ENCODE results near the gene KIF26B. TPM values are rescaled to one million over a fixed set of nuclear protein-coding genes. Genes with fewer than 3 reads are reported as not detected.

Gene KIF26B
- total RNA-seq, 1 donor from 2014 or later: 5.1 TPM

- Mint-ChIP-seq H3K4me3 (ENCODE audit: low read depth) (no peak overlapping the region), H3K27ac (no peak overlapping the region), H3K36me3 (ENCODE audit: insufficient read depth) (no peaks in the 10 kb centered on the region), H3K9me3 (ENCODE audit: low read depth) (no peaks in the 10 kb centered on the region), H3K4me1 (ENCODE audit: low read depth) (peaks cover 8% of the 10 kb centered on the region), H3K27me3 (peaks cover 22% of the 10 kb centered on the region)
- DNase-seq (ENCODE audit: low spot score, unreplicated experiment): no peak
- TF ChIP-seq CTCF (IDR thresholded peaks at IDR 0.05; ENCODE audit: unreplicated experiment): no peak
These were observed 6.1 kb downstream of the KIF26B start for GRCh38 chr1:245160741-245161400.

GRCh38 chr1:245161866-245162265 is 7.1 kb downstream of the KIF26B start:
- no peak for DNase-seq (ENCODE audit: low spot score, unreplicated experiment)
- TF ChIP-seq CTCF (IDR thresholded peaks at IDR 0.05; ENCODE audit: unreplicated experiment): no peak
- Mint-ChIP-seq H3K4me3 (ENCODE audit: low read depth) (no peak overlapping the region), H3K27me3 (peaks cover 25% of the 10 kb centered on the region), H3K36me3 (ENCODE audit: insufficient read depth) (no peaks in the 10 kb centered on the region), H3K27ac (no peak overlapping the region), H3K4me1 (ENCODE audit: low read depth) (peaks cover 11% of the 10 kb centered on the region), H3K9me3 (ENCODE audit: low read depth) (no peaks in the 10 kb centered on the region)

- Mint-ChIP-seq H3K27ac (no peak overlapping the region), H3K4me3 (ENCODE audit: low read depth) (peak overlapping the region; percentile 61)
- no peak for DNase-seq (ENCODE audit: low spot score, unreplicated experiment)
These were observed 11.7 kb downstream of the KIF26B start for GRCh38 chr1:245166471-245166885.

GRCh38 chr1:245168086-245168485 is 13.3 kb downstream of the KIF26B start:
- Mint-ChIP-seq H3K4me1 (ENCODE audit: low read depth) (peaks cover 26% of the 10 kb centered on the region), H3K27me3 (peaks cover 11% of the 10 kb centered on the region), H3K36me3 (ENCODE audit: insufficient read depth) (peaks cover 2% of the 10 kb centered on the region), H3K4me3 (ENCODE audit: low read depth) (no peak overlapping the region), H3K9me3 (ENCODE audit: low read depth) (peaks cover 3% of the 10 kb centered on the region), H3K27ac (no peak overlapping the region)
- no peak for TF ChIP-seq CTCF (IDR thresholded peaks at IDR 0.05; ENCODE audit: unreplicated experiment)
- no peak for DNase-seq (ENCODE audit: low spot score, unreplicated experiment)

More at GRCh38 chr1:245166471-245166885, 11.7 kb downstream of the KIF26B start:
- Mint-ChIP-seq H3K4me1 (ENCODE audit: low read depth) (peaks cover 23% of the 10 kb centered on the region), H3K27me3 (peaks cover 11% of the 10 kb centered on the region), H3K9me3 (ENCODE audit: low read depth) (no peaks in the 10 kb centered on the region), H3K36me3 (ENCODE audit: insufficient read depth) (no peaks in the 10 kb centered on the region)
- TF ChIP-seq CTCF (IDR thresholded peaks at IDR 0.05; ENCODE audit: unreplicated experiment): no peak

GRCh38 chr1:245168906-245169305 is 14.1 kb downstream of the KIF26B start:
- H3K36me3 Mint-ChIP-seq (ENCODE audit: insufficient read depth): peaks cover 2% of the 10 kb centered on the region
- H3K9me3 Mint-ChIP-seq (ENCODE audit: low read depth): peaks cover 3% of the 10 kb centered on the region
- TF ChIP-seq CTCF (IDR thresholded peaks at IDR 0.05; ENCODE audit: unreplicated experiment): no peak
- no peak overlapping the region for H3K4me3 Mint-ChIP-seq (ENCODE audit: low read depth)
- no peak overlapping the region for H3K27ac Mint-ChIP-seq
- H3K4me1 Mint-ChIP-seq (ENCODE audit: low read depth): peaks cover 30% of the 10 kb centered on the region
- peaks cover 11% of the 10 kb centered on the region for H3K27me3 Mint-ChIP-seq
- DNase-seq (ENCODE audit: low spot score, unreplicated experiment): no peak

All from progenitor cell of endocrine pancreas (in vitro differentiated cells).